HEK293 (cell line): ENCODE data around the gene PEX7.

ENCODE experiments used
- CTCF ChIA-PET: fragments of 350-600 bp; formaldehyde crosslinking; extraction: SDS; loops from one replicate; lab custom pipeline; 2021; ENCODE audit warnings: antibody characterized with exemption; lab: Yijun Ruan, JAX
- POLR2A ChIA-PET: fragments of 300-600 bp; formaldehyde crosslinking; extraction: SDS; loops from one replicate; lab custom pipeline; 2020; ENCODE audit warnings: antibody characterized with exemption, inconsistent platforms; lab: Yijun Ruan, JAX
- H3K27ac ChIP-seq: fragments of 200-500 bp; sonication (Bioruptor generic); 2 replicates; pipeline ENCODE4 v1.5.1; 2014; ENCODE audit warnings: low read depth, low read length, control low read depth, inconsistent platforms; ENCODE audit errors: extremely low read depth
- H3K36me3 ChIP-seq, 2 experiments: fragments of 200-500 bp in 1 of 2; sonication (Bioruptor generic) in 1 of 2; 1 replicate in 1 of 2; 2 replicates in 1 of 2; pipeline ENCODE4 v1.5.1; 2014 to 2017; ENCODE audit warnings: inconsistent platforms in 2 of 2, low read length in 2 of 2; ENCODE audit not compliant: control insufficient read depth in 2 of 2, insufficient read depth in 1 of 2
- H3K4me1 ChIP-seq: fragments of 200-500 bp; sonication (Bioruptor generic); 2 replicates; pipeline ENCODE4 v1.5.1; 2014; ENCODE audit warnings: mild to moderate bottlenecking, low read length, inconsistent platforms; ENCODE audit not compliant: control insufficient read depth, insufficient read depth
- H3K4me3 ChIP-seq: 2 replicates; pipeline ENCODE4 v1.5.1; 2011; ENCODE audit warnings: low read depth, mild to moderate bottlenecking, control low read depth, low read length, moderate library complexity
- H3K9me3 ChIP-seq: fragments of 200-500 bp; sonication (Bioruptor generic); 2 replicates; pipeline ENCODE4 v1.5.1; 2014; ENCODE audit warnings: low read depth, low read length, inconsistent platforms; ENCODE audit not compliant: control insufficient read depth, insufficient read depth
- ATF2 ChIP-seq: fragments of 450-650 bp; formaldehyde crosslinking; IDR thresholded peaks from 2 replicates; pipeline ENCODE4 v1.5.1; 2016; ENCODE audit warnings: missing biosample characterization, missing genetic modification characterization, low read depth
- GLIS1 ChIP-seq: fragments of 450-650 bp; formaldehyde crosslinking; IDR thresholded peaks from 2 replicates; pipeline ENCODE4 v1.5.1; 2016; ENCODE audit warnings: missing biosample characterization, missing genetic modification characterization
- GLIS2 ChIP-seq: fragments of 450-650 bp; formaldehyde crosslinking; IDR thresholded peaks from 2 replicates; pipeline ENCODE4 v1.5.1; 2016; ENCODE audit warnings: missing biosample characterization, missing genetic modification characterization
- IKZF3 ChIP-seq: fragments of 450-650 bp; IDR thresholded peaks from 2 replicates; pipeline ENCODE4 v1.5.0; 2018; ENCODE audit warnings: missing biosample characterization, mild to moderate bottlenecking, missing genetic modification characterization, moderate library complexity
- PATZ1 ChIP-seq: fragments of 450-650 bp; formaldehyde crosslinking; IDR thresholded peaks from 2 replicates; pipeline ENCODE4 v1.5.1; 2016; ENCODE audit warnings: missing biosample characterization, missing genetic modification characterization
- SCRT1 ChIP-seq: fragments of 450-650 bp; formaldehyde crosslinking; IDR thresholded peaks from 2 replicates; pipeline ENCODE4 v1.5.1; 2016; ENCODE audit warnings: missing biosample characterization, missing genetic modification characterization, borderline replicate concordance
- SETDB1 ChIP-seq: IDR thresholded peaks from one replicate; pipeline ENCODE4 v1.6.1; 2017; ENCODE audit warnings: mild to moderate bottlenecking, low read length, moderate library complexity, mixed read lengths; ENCODE audit not compliant: insufficient read length
- ZBTB44 ChIP-seq: fragments of 450-650 bp; IDR thresholded peaks from 2 replicates; pipeline ENCODE4 v1.5.1; 2018; ENCODE audit warnings: missing biosample characterization, mild to moderate bottlenecking, missing genetic modification characterization
- ZIC2 ChIP-seq: fragments of 450-650 bp; formaldehyde crosslinking; IDR thresholded peaks from 2 replicates; pipeline ENCODE4 v1.5.1; 2016; ENCODE audit warnings: missing biosample characterization, missing genetic modification characterization
- ZNF146 ChIP-seq: fragments of 450-650 bp; formaldehyde crosslinking; IDR thresholded peaks from 2 replicates; pipeline ENCODE4 v1.5.1; 2016; ENCODE audit warnings: missing biosample characterization, missing genetic modification characterization
- ZNF16 ChIP-seq: fragments of 450-650 bp; formaldehyde crosslinking; IDR thresholded peaks from 2 replicates; pipeline ENCODE4 v1.5.1; 2016; ENCODE audit warnings: low read depth, missing biosample characterization, missing genetic modification characterization
- ZNF335 ChIP-seq: fragments of 450-650 bp; formaldehyde crosslinking; conservative IDR thresholded peaks from 2 replicates; pipeline ENCODE4 v1.5.1; 2016; ENCODE audit warnings: missing biosample characterization, missing genetic modification characterization
- ZNF341 ChIP-seq: fragments of 450-650 bp; formaldehyde crosslinking; IDR thresholded peaks from 2 replicates; pipeline ENCODE4; 2016; ENCODE audit warnings: low read depth, missing biosample characterization, missing genetic modification characterization
- ZNF350 ChIP-seq: fragments of 450-650 bp; formaldehyde crosslinking; IDR thresholded peaks from 2 replicates; pipeline ENCODE4 v1.5.0; 2017; ENCODE audit warnings: missing biosample characterization, mild to moderate bottlenecking, missing genetic modification characterization
- ZNF449 ChIP-seq: fragments of 450-650 bp; formaldehyde crosslinking; IDR thresholded peaks from 2 replicates; pipeline ENCODE4 v1.5.1; 2017; ENCODE audit warnings: missing biosample characterization, mild to moderate bottlenecking, missing genetic modification characterization, moderate library complexity
- ZNF621 ChIP-seq: fragments of 450-650 bp; formaldehyde crosslinking; IDR thresholded peaks from 2 replicates; pipeline ENCODE4 v1.5.1; 2017; ENCODE audit warnings: missing biosample characterization, missing genetic modification characterization
- ZNF677 ChIP-seq: fragments of 450-650 bp; IDR thresholded peaks from 2 replicates; pipeline ENCODE4 v1.5.0; 2018; ENCODE audit warnings: missing biosample characterization, mild to moderate bottlenecking, missing genetic modification characterization, moderate library complexity
- TF ChIP-seq, protein P1 (sequence below): fragments of 450-650 bp; IDR thresholded peaks from 2 replicates; pipeline ENCODE4 v1.5.1; 2018; ENCODE audit warnings: missing biosample characterization, missing genetic modification characterization
- TF ChIP-seq, protein P2 (sequence below): fragments of 450-650 bp; formaldehyde crosslinking; optimal IDR thresholded peaks from 2 replicates; pipeline ENCODE3; 2016; ENCODE audit warnings: missing biosample characterization, mild to moderate bottlenecking, missing genetic modification characterization

Gene PEX7

GRCh38 chr6:136798044-136798443, 24.3 kb upstream of the PEX7 start:
- H3K27ac ChIP-seq = no peak overlapping the region
- CTCF ChIA-PET = interaction anchor here (1.7 kb wide), 1 partner anchor 154 kb away, joined by 18 read pairs; no protein-coding TSS in a partner anchor
- no peaks in the 10 kb centered on the region for H3K36me3 ChIP-seq
- H3K4me3 ChIP-seq = no peak overlapping the region
- no peaks in the 10 kb centered on the region for H3K4me1 ChIP-seq
- POLR2A ChIA-PET = no interaction called here
- no peaks in the 10 kb centered on the region for H3K9me3 ChIP-seq
- no peak for TF ChIP-seq ZNF341 (tag by site-specific recombination)
- TF ChIP-seq SETDB1 = peak; percentile 51

- Histone ChIP-seq H3K9me3 (no peaks in the 10 kb centered on the region), H3K4me3 (no peak overlapping the region), H3K4me1 (no peaks in the 10 kb centered on the region), H3K27ac (no peak overlapping the region), H3K36me3 (no peaks in the 10 kb centered on the region)
- POLR2A ChIA-PET = no interaction called here
- CTCF ChIA-PET = interaction anchor here (0.6 to 4.4 kb wide), 5 partner anchors 9 to 164 kb away, joined by 3 to 22 read pairs (median 4); partner anchors contain the start of gene MAP3K5
- TF ChIP-seq ZNF16 (tag by site-specific recombination) (no peak), ZNF146 (tag by site-specific recombination) (no peak), ATF2 (tag by site-specific recombination) (no peak), ZNF449 (no peak), ZNF677 (tag by site-specific recombination) (no peak), GLIS1 (tag by site-specific recombination) (no peak)
- TF ChIP-seq, protein P1, sequence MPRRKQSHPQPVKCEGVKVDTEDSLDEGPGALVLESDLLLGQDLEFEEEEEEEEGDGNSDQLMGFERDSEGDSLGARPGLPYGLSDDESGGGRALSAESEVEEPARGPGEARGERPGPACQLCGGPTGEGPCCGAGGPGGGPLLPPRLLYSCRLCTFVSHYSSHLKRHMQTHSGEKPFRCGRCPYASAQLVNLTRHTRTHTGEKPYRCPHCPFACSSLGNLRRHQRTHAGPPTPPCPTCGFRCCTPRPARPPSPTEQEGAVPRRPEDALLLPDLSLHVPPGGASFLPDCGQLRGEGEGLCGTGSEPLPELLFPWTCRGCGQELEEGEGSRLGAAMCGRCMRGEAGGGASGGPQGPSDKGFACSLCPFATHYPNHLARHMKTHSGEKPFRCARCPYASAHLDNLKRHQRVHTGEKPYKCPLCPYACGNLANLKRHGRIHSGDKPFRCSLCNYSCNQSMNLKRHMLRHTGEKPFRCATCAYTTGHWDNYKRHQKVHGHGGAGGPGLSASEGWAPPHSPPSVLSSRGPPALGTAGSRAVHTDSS (tag by site-specific recombination) = no peak
These were observed 20.8 kb upstream of the PEX7 start for GRCh38 chr6:136801581-136801980.

- Histone ChIP-seq H3K27ac (no peak overlapping the region), H3K4me3 (no peak overlapping the region), H3K36me3 (no peaks in the 10 kb centered on the region)
- POLR2A ChIA-PET = interaction anchor here (1.6 kb wide), 1 partner anchor 11 kb away, joined by 5 read pairs; the partner anchor contains the start of gene MAP3K5
- CTCF ChIA-PET = interaction anchor here (0.6 to 4.4 kb wide), 4 partner anchors 11 to 1897 kb away, joined by 3 to 22 read pairs (median 10); partner anchors contain the start of gene MAP3K5
- no peak for TF ChIP-seq ZNF335 (tag by site-specific recombination)
- TF ChIP-seq GLIS2 = no peak
- TF ChIP-seq SCRT1 (tag by site-specific recombination) = no peak
- TF ChIP-seq IKZF3 (tag by site-specific recombination) = no peak
- TF ChIP-seq ZBTB44 (tag by site-specific recombination) = no peak
- TF ChIP-seq, protein P2, sequence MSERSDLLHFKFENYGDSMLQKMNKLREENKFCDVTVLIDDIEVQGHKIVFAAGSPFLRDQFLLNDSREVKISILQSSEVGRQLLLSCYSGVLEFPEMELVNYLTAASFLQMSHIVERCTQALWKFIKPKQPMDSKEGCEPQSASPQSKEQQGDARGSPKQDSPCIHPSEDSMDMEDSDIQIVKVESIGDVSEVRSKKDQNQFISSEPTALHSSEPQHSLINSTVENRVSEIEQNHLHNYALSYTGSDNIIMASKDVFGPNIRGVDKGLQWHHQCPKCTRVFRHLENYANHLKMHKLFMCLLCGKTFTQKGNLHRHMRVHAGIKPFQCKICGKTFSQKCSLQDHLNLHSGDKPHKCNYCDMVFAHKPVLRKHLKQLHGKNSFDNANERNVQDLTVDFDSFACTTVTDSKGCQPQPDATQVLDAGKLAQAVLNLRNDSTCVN (tag by site-specific recombination) = no peak
- no peak for TF ChIP-seq ZNF621 (tag by site-specific recombination)
- TF ChIP-seq ZIC2 (tag by site-specific recombination) = no peak
- TF ChIP-seq PATZ1 (tag by site-specific recombination) = no peak
- TF ChIP-seq ZNF350 (tag by site-specific recombination) = no peak
- TF ChIP-seq, all 188 proteins: peak for 0
- H3K4me1 ChIP-seq = no peaks in the 10 kb centered on the region
- no peaks in the 10 kb centered on the region for H3K9me3 ChIP-seq
These were observed 18.8 kb upstream of the PEX7 start for GRCh38 chr6:136803608-136804007.
